HL-60 (cell line): ENCODE results near the gene CAPSL.
A peak's percentile ranks its signal among the peaks of the same experiment; 100 is the strongest.

Experiments
- DNase-seq, 2 experiments: peaks; one replicate each; pipeline ENCODE4 v3.0.0-alpha.2; 2010 to 2020; ENCODE audit warnings: low read depth in 1 of 2, low spot score in 1 of 2
- H3K27ac ChIP-seq: fragments of 250-450 bp; sonication (Bioruptor Pico); replicated peaks from 2 replicates; pipeline ENCODE4 v1.5.1; 2020; ENCODE audit warnings: mild to moderate bottlenecking, moderate library complexity
- H3K27me3 ChIP-seq: fragments of 250-450 bp; sonication (Bioruptor Pico); 2 replicates; pipeline ENCODE4 v1.5.1; 2021; ENCODE audit warnings: mild to moderate bottlenecking, moderate library complexity; ENCODE audit not compliant: insufficient read depth, poor library complexity, severe bottlenecking
- H3K4me3 ChIP-seq: replicated peaks from 2 replicates; pipeline ENCODE4 v1.5.1; 2011; ENCODE audit warnings: mild to moderate bottlenecking, control low read depth, low read length; ENCODE audit not compliant: insufficient read depth
- GABPA ChIP-seq: IDR thresholded peaks from 2 replicates; pipeline ENCODE4 v1.6.1; 2012; ENCODE audit warnings: low read depth
- POLR2AphosphoS5 ChIP-seq: IDR thresholded peaks from 2 replicates; pipeline ENCODE4 v1.6.1; 2012; ENCODE audit warnings: low read depth
- SPI1 ChIP-seq: IDR thresholded peaks from 2 replicates; pipeline ENCODE4 v1.6.1; 2012; ENCODE audit warnings: low read depth, mild to moderate bottlenecking, borderline replicate concordance
- TF ChIP-seq, protein P1 (sequence below): IDR thresholded peaks from one replicate; pipeline ENCODE4 v1.5.1; 2011; ENCODE audit warnings: low read length, control low read depth, inconsistent platforms; ENCODE audit not compliant: insufficient read depth
- TF ChIP-seq, protein P2 (sequence below): IDR thresholded peaks from 2 replicates; pipeline ENCODE4 v1.6.1; 2012; ENCODE audit warnings: low read depth; ENCODE audit not compliant: insufficient replicate concordance

Gene CAPSL

DNA sequence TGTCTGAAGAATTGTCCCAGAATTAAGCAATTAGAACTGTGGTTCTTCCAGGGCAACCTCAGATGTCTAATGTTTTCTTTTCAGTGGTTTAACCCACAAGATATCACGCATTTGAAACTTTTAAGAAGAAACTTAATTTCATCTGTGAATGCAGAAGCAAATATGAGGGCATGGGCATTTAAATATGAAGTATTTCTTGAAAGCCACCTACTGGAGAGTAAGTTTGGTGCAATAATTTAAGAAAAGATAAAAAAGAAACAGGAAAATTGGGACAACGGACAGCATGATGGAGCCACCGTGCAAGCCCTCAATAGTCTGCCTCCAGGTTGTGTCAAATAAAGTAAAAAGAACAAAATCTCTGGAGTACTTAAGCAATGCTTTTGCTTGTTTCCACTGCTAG is 1.2 kb upstream of the CAPSL start:
- no peaks in the 10 kb centered on the region for H3K27me3 ChIP-seq
- no peak overlapping the region for H3K27ac ChIP-seq
- no peak for DNase-seq

DNA sequence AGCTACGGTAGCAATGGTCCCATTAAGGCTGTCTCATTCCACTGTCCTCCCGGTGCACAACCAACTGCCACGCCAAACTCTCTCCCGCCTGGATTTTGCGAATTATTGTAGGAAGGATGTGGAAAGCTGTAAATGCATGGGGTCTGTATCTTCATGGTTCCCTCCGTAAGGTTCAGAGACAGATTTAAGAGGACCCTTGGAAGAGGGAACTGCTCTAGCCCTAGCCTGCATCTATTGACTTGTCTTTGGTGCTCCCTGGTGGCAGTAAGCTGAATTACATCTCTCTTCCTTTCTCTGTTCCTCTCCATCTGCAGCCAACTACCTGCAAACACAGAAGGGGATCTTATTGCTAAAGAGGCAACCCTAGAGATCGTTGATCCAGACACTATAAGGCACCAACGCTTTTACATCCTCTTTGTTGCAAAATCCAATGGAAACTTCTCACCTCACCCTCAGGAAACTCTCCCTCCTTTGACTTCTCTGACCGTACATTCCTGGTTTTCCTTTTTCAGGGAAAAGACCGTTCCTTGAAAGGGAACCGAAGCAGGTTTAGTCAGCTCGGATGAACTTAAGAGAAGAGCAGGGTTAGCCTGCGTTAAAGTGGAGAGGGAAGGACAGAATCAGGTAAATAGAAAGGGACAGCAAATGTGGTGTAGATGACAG is 11.9 kb downstream of the CAPSL start:
- no peak overlapping the region for H3K4me3 ChIP-seq
- DNase-seq, result peak; percentile 47 to 59
- TF ChIP-seq, protein P1, sequence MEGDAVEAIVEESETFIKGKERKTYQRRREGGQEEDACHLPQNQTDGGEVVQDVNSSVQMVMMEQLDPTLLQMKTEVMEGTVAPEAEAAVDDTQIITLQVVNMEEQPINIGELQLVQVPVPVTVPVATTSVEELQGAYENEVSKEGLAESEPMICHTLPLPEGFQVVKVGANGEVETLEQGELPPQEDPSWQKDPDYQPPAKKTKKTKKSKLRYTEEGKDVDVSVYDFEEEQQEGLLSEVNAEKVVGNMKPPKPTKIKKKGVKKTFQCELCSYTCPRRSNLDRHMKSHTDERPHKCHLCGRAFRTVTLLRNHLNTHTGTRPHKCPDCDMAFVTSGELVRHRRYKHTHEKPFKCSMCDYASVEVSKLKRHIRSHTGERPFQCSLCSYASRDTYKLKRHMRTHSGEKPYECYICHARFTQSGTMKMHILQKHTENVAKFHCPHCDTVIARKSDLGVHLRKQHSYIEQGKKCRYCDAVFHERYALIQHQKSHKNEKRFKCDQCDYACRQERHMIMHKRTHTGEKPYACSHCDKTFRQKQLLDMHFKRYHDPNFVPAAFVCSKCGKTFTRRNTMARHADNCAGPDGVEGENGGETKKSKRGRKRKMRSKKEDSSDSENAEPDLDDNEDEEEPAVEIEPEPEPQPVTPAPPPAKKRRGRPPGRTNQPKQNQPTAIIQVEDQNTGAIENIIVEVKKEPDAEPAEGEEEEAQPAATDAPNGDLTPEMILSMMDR, result peak; percentile 66
- TF ChIP-seq SPI1, result peak; percentile 53; the same call in 1 of the 2 replicates
- no peak for TF ChIP-seq POLR2AphosphoS5
- TF ChIP-seq, protein P2, sequence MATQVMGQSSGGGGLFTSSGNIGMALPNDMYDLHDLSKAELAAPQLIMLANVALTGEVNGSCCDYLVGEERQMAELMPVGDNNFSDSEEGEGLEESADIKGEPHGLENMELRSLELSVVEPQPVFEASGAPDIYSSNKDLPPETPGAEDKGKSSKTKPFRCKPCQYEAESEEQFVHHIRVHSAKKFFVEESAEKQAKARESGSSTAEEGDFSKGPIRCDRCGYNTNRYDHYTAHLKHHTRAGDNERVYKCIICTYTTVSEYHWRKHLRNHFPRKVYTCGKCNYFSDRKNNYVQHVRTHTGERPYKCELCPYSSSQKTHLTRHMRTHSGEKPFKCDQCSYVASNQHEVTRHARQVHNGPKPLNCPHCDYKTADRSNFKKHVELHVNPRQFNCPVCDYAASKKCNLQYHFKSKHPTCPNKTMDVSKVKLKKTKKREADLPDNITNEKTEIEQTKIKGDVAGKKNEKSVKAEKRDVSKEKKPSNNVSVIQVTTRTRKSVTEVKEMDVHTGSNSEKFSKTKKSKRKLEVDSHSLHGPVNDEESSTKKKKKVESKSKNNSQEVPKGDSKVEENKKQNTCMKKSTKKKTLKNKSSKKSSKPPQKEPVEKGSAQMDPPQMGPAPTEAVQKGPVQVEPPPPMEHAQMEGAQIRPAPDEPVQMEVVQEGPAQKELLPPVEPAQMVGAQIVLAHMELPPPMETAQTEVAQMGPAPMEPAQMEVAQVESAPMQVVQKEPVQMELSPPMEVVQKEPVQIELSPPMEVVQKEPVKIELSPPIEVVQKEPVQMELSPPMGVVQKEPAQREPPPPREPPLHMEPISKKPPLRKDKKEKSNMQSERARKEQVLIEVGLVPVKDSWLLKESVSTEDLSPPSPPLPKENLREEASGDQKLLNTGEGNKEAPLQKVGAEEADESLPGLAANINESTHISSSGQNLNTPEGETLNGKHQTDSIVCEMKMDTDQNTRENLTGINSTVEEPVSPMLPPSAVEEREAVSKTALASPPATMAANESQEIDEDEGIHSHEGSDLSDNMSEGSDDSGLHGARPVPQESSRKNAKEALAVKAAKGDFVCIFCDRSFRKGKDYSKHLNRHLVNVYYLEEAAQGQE, result no peak
- no peaks in the 10 kb centered on the region for H3K27me3 ChIP-seq
- H3K27ac ChIP-seq, result no peak overlapping the region

More for the DNA sequence above, 1.2 kb upstream of the CAPSL start:
- no peak for TF ChIP-seq POLR2AphosphoS5
- no peak for TF ChIP-seq SPI1
- TF ChIP-seq, protein P1, result no peak
- no peak for TF ChIP-seq GABPA
- TF ChIP-seq, protein P2, result no peak
- H3K4me3 ChIP-seq, result no peak overlapping the region

DNA sequence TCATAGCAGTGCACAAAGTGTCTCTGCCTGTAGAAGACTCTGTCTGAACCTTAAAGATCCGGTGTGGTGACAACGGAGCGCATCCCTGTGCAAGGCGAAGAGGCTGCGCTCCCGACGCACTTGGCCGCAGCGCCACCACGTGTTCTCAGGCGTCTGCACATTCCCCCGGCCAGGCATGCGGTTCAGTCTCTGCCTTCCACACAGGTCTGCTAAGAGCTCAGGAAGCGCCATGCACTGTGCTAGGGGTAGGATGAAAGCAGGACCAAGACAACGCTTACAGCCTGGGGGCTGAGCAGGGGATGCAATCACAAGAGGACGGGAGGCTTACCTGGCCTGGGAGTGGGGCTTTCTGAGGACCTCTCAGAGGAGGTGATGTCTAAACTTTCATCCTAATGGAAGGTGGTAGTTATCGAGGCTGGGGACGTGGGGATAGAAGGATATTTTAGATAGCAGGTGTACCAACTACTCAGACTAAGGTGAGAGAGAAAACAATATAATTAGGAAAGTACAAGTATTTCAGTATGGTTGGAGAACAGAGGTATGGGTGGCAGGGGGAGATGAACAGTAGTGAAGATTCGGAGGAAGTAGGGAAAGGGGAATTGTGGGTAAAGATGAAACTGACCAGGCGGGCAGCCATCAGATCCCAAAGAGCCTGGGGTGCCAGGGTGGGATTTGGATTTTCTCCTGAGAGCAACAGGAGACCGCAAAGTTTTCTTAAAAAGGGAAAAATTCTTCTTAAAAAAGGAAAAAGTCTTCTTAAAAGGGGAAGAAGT is 13.3 kb downstream of the CAPSL start:
- peak; percentile 59 to 83 for DNase-seq
- Histone ChIP-seq H3K27ac (no peak overlapping the region), H3K4me3 (peak overlapping the region; percentile 50), H3K27me3 (no peaks in the 10 kb centered on the region)
- no peak for TF ChIP-seq SPI1
- TF ChIP-seq, protein P1, result peak; percentile 82
